ENCODE results near the gene FKBP7.

DNA sequence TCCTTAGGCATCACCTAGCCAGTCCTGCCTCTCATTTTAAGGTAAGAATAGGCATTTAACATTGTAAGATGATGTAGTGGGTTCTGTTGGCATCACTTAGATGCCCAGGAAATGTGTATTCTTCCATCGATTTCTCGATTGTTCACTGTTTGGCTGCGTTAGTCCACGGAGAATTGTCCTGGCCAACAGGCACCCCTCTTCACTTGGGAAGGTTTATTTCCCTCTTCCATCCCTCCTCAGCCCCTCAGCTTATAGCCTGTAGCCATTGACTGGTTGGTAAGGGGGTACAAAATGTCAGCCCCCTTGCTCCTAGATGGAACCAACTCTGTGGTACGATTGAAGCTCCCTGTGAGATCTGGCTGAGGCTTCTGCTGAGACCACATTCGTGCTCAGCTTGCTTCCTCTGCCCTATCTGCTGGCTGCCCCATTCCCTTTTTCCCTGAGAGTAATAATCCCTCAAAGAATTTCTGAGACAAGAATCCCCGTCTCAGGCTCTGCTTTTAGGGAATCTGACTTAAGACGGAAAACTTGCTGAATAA, 45.3 kb upstream of the FKBP7 start:
- TF ChIP-seq, protein P1, sequence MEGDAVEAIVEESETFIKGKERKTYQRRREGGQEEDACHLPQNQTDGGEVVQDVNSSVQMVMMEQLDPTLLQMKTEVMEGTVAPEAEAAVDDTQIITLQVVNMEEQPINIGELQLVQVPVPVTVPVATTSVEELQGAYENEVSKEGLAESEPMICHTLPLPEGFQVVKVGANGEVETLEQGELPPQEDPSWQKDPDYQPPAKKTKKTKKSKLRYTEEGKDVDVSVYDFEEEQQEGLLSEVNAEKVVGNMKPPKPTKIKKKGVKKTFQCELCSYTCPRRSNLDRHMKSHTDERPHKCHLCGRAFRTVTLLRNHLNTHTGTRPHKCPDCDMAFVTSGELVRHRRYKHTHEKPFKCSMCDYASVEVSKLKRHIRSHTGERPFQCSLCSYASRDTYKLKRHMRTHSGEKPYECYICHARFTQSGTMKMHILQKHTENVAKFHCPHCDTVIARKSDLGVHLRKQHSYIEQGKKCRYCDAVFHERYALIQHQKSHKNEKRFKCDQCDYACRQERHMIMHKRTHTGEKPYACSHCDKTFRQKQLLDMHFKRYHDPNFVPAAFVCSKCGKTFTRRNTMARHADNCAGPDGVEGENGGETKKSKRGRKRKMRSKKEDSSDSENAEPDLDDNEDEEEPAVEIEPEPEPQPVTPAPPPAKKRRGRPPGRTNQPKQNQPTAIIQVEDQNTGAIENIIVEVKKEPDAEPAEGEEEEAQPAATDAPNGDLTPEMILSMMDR (IDR thresholded peaks at IDR 0.05; ENCODE audit: borderline replicate concordance, extremely low read depth, low read length, poor library complexity, severe bottlenecking): no peak
- TF ChIP-seq EZH2 (IDR thresholded peaks at IDR 0.05; ENCODE audit: borderline replicate concordance, low read depth, low read length, severe bottlenecking): no peak

Data from DND-41 (cell line).